ENCODE measurements around the gene CPVL.

CPVL gene

DNA sequence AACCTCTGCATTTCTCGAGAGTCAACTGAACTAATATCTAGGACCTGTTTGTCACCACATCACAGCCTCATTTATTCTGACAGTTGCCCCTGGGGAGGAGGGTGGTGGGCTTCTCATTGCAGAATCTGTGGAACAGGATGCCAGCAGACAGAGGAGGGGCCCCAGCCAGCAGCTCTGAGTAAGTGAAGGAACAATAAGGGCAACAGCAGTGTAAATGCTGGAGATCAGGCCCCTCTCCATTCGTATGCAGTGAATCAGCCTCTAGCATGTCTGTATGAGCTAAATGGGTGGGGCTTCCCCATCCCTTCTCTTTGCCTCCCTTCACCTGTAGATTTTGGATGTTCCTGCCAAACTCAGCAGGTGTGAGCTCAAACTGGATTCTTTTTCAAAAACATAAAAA lies 7.7 kb upstream of the CPVL start:
- no peak for DNase-seq

DNA sequence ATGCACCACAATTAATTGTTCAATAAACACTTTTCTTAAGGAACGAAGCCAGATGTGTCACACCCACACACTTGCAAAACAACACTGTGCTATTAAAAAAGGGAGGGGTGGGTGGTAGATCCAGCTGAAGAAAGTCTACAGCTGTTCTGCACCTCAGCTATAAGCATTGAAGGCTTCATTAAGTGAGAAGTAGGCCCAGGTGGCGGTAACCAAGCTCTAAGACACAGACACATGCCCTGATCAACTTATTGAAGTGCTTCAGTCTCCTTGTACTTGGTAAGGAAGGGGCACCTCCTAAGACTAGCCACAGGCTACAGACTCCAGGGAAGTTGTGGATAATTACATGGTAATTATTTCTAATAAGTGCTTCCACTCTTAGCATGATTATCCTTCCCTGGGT lies 4.5 kb upstream of the CPVL start:
- no peak for DNase-seq

DNA sequence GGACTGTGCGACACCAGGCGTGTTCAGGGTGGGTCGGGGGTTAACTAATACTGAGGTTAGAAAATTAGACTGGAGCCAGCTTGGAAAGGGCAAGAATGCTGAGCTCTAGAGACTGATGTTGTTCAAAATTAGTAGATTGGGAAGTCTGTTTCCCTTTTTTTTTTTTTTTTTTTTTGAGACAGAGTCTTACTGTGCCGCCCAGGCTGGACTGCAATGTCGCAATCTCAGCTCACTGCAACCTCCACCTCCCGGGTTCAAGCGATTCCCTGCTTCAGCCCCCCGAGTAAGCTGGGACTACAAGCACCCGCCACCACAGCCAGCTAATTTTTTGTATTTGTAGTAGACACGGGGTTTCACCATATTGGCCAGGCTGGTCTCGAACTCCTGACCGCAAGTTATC lies 2.7 kb upstream of the CPVL start:
- DNase-seq: no peak

GRCh38 chr7:29147821-29148220 lies 1.5 kb upstream of the CPVL start:
- no peak for DNase-seq

- peak; percentile 41 for DNase-seq
These were observed 712 bp upstream of the CPVL start for GRCh38 chr7:29146888-29147609.

DNA sequence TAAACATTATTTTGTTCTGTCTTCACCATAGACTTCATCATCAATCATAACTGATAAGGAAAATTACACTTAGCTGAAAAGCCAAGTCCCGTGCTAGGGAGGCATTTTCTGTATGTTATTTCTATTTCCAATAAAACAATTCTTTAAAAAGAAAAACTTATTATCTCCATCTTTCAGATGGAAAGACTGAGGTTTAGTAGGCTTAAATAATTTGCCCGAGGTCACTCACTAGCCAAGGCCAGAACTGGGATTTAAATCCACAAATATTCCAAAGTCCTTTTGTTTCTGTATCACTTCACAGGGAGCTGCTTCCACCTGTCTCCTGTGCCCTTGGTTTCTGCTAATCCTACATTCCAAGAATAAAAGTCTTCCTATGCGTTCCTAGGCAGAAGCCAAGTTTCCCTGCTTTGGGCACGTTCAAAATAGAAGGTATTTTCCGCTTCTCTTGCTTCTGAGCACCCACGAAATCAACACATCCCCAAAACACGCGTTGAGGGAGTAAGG lies 732 bp downstream of the CPVL start:
- DNase-seq: no peak

DNA sequence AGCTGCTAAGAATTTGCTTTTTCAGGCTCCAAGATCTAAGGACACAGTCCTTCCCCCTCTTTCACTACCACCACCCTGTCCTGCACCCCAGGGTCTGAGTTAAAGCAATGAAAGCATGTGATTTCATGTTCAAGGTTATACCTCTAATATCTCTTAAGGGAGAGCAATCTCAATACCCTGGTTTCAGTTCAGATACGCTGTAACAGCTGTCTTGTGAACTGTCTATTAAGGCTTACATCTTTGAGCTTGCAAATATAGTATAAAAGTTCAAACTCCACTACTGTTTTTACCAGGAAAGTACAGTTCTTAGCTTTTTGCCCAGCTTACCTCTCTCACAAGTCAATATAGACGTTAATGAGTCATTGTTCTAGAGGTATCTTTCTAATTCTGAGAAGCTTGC lies 2.6 kb downstream of the CPVL start:
- DNase-seq: no peak

DNA sequence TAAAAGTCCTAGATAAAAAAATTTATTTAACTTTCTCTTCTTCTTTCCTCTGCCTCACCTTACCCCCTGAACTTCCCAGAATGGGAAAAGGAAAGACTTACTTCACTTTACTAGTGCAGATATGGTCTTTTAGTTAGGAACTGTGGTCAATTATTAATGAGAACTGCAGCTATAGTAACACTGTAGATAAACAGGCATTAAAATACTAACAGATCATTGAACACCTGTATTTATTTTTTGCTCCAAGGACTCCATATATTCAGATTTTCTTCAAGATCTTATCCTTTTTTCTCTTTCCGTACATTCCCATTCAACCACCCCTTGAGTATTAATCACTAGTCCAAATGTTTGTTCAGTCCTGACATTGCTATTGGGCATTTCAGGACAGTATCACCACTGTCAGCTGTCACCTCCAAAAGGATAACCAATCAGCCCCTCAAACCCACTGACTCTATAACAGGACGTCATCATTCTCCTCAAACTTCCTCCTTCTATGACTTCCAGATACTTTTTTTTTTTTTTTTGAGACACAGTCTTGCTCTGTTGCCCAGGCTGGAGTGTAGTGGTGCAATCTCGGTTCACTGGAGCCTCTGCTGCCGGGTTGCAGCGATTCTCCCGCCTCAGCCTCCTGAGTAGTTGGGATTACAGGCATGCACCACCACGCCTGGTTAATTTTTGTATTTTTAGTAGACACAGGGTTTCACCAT lies 4.2 kb downstream of the CPVL start:
- peak; percentile 31 for DNase-seq

- DNase-seq: peak; percentile 71
These were observed 5.4 kb downstream of the CPVL start for GRCh38 chr7:29140873-29141468.

GRCh38 chr7:29139796-29140195 lies 6.5 kb downstream of the CPVL start:
- peak; percentile 45 for DNase-seq

GRCh38 chr7:29139191-29139590 lies 7.1 kb downstream of the CPVL start:
- no peak for DNase-seq

- DNase-seq: no peak
These were observed 7.7 kb downstream of the CPVL start for GRCh38 chr7:29138588-29138987.

DNA sequence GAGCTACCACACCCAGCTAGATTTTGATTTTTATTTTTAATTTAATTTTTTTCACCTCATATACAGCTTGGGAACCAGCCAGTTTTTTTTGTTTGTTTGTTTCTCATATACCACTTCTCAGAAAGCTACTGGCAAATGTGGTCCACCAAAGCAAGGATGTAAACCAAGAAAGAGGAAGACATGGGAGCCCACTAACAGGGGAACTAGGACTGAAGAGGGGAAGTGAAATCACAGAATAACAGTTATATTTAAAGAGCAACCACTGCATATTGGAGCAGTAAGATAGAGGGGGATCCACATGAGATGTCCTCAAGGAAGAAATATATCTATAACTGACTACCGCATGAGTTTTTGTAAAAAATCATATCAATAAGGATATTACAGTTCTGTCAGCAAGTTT lies 10.5 kb downstream of the CPVL start:
- peak; percentile 97 for DNase-seq

DNA sequence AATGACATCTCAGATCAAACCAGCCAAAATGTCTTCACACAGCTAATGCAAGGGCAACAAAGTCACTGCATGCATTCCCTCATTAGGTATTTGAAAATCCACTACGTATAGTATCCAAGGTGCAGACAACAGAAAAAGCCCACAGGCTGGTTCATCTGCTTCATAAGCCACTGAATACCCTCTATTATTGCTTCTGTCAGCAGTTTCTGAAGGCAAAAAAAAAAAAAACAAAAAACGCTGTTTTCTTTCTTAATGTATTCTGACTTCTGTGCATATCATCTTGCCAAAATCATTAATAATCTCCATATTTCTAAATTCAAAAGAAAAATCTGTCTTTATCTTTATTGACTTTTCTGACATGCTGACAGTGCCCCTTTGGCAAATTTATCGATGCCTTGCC lies 13.4 kb downstream of the CPVL start:
- DNase-seq: no peak

- DNase-seq: no peak
These were observed 14.7 kb downstream of the CPVL start for GRCh38 chr7:29131678-29132077.

GRCh38 chr7:29130096-29130495 lies 16.2 kb downstream of the CPVL start:
- DNase-seq: peak; percentile 43

DNA sequence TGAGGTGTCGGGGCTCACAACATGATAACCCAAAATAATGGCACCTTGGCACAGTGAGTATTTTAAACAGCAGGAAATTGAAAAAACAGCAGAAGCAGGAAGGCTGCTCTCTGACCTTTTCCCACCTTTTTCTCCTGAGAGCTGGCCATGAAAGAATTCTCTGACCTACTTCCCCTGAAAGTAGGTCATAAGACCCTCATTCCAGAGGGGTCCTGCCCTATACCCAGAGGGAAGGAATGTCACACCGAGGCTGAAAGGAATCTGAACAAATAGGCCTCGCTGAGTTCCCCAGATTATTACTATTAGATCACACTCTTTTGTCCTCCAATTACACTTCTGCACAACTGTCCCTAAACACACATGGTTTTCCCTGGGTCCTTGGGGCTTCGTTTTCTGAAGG lies 18.8 kb downstream of the CPVL start:
- no peak for DNase-seq

DNA sequence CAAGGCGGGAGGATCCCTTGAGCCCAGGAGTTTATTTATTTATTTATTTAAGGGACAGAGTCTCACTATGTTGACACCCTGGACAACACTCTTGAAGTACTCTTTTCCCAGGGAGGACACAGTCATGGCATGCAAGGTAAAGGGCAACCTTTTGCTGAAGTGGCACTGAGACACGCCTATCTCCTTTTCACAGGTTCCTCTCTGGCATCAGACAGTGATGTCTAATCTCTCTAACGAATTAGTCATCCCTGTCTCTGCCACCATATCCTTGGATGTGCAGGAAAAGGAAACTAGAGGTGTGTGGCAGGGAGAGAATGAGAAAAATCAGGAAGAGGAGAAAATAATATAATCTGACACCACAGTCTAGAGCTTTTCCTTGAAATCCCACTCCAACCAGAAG lies 19.5 kb downstream of the CPVL start:
- no peak for DNase-seq

GRCh38 chr7:29123626-29124190 lies 22.6 kb downstream of the CPVL start:
- DNase-seq: peak; percentile 16

- DNase-seq: no peak
These were observed 23.6 kb downstream of the CPVL start for GRCh38 chr7:29122759-29123158.

GRCh38 chr7:29122081-29122480 lies 24.3 kb downstream of the CPVL start:
- no peak for DNase-seq

DNA sequence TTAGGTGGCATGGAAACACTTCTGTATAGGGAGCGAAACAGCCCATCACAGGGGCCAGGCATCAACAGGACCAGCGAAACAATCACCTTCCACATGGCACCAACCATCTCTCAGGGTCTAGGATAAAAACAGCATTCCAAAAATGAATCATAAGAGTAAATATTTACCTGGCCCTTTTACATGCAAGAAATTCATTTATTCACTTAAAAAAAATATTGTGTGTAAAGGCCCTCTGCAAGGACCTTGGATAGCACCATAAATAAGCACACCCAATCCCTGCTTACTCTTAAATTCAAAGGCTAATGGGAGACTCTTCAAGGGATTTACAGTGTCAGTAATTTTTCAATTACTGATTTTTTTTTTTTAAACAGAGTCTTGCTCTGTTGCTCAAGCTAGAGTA lies 25.4 kb downstream of the CPVL start:
- no peak for DNase-seq

DNA sequence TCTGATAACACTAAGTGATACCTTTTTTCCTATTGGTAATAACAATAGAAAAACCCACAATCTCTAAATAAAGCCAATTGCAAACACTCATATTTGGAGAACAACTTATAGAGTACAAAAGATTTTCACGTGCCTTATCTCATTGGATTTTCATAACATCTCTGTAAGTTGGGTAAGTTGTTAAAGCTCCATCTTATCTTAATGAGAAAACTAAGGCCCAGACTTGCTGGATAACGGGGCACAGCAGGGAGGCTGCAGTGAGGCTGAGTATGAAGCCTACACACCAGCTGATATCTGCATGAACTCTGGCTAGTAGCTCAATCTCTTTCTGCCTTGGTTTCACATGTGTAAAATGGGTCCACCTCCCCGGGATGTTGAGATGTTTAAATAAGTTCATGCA lies 26.8 kb downstream of the CPVL start:
- no peak for DNase-seq
